H9 (cell line): ENCODE measurements around the gene ERFE. TPM values are rescaled to one million over a fixed set of nuclear protein-coding genes. Genes with fewer than 3 reads are reported as not detected.

ENCODE experiments used
- DNase-seq: peaks from one replicate; pipeline ENCODE4 v3.0.0-alpha.2; 2017
- H2AFZ ChIP-seq: one replicate; pipeline ENCODE4 v1.6.1; 2013; ENCODE audit warnings: mild to moderate bottlenecking, low read length, control low read depth, moderate library complexity
- H2AK5ac ChIP-seq: 2 replicates; pipeline ENCODE4 v1.6.1; 2013; ENCODE audit warnings: low read length, control low read depth, mixed read lengths; ENCODE audit not compliant: insufficient read length
- H2BK120ac ChIP-seq: one replicate; pipeline ENCODE4 v1.6.1; 2013; ENCODE audit warnings: low read depth, mild to moderate bottlenecking, low read length, control low read depth, inconsistent platforms; ENCODE audit not compliant: poor library complexity, severe bottlenecking
- H2BK12ac ChIP-seq: 2 replicates; pipeline ENCODE4 v1.6.1; 2013; ENCODE audit warnings: low read length, control low read depth, mixed read lengths, low read depth; ENCODE audit not compliant: insufficient read length
- H2BK15ac ChIP-seq: 2 replicates; pipeline ENCODE4 v1.6.1; 2013; ENCODE audit warnings: low read depth, low read length, control low read depth
- H2BK20ac ChIP-seq: one replicate; pipeline ENCODE4 v1.6.1; 2013; ENCODE audit warnings: low read depth, mild to moderate bottlenecking, low read length, control low read depth, inconsistent platforms; ENCODE audit not compliant: poor library complexity, severe bottlenecking
- H2BK5ac ChIP-seq: 2 replicates; pipeline ENCODE4 v1.6.1; 2013; ENCODE audit warnings: low read length, control low read depth, mixed read lengths; ENCODE audit not compliant: insufficient read length
- H3K14ac ChIP-seq: 2 replicates; pipeline ENCODE4 v1.6.1; 2013; ENCODE audit warnings: low read length, control low read depth; ENCODE audit not compliant: insufficient read depth
- H3K18ac ChIP-seq: 2 replicates; pipeline ENCODE4 v1.6.1; 2013; ENCODE audit warnings: low read depth, mild to moderate bottlenecking, mixed read lengths, low read length, control low read depth; ENCODE audit not compliant: insufficient read length
- H3K23ac ChIP-seq: 2 replicates; pipeline ENCODE4 v1.6.1; 2013; ENCODE audit warnings: low read length, control low read depth, mixed read lengths, low read depth; ENCODE audit not compliant: insufficient read length
- H3K23me2 ChIP-seq: 2 replicates; pipeline ENCODE4 v1.6.1; 2013; ENCODE audit warnings: low read depth, mild to moderate bottlenecking, mixed read lengths, low read length, control low read depth; ENCODE audit not compliant: insufficient read length, poor library complexity, severe bottlenecking
- H3K27ac ChIP-seq: 2 replicates; pipeline ENCODE4 v1.5.1; 2013; ENCODE audit warnings: low read length, control low read depth, mixed read lengths, low read depth; ENCODE audit not compliant: insufficient read length
- H3K27me3 ChIP-seq: 2 replicates; pipeline ENCODE4 v1.6.1; 2013; ENCODE audit warnings: low read length, control low read depth, inconsistent platforms; ENCODE audit not compliant: insufficient read depth
- H3K4ac ChIP-seq: 2 replicates; pipeline ENCODE4 v1.6.1; 2013; ENCODE audit warnings: low read depth, mild to moderate bottlenecking, control low read depth, inconsistent platforms, low read length, moderate library complexity
- H3K4me1 ChIP-seq: 2 replicates; pipeline ENCODE4 v1.6.1; 2013; ENCODE audit warnings: low read length, control low read depth, inconsistent platforms; ENCODE audit not compliant: insufficient read depth
- H3K4me2 ChIP-seq: 2 replicates; pipeline ENCODE4 v1.6.1; 2013; ENCODE audit warnings: low read length, control low read depth, mixed read lengths; ENCODE audit not compliant: insufficient read length, insufficient read depth
- H3K56ac ChIP-seq: 2 replicates; pipeline ENCODE4 v1.6.1; 2013; ENCODE audit warnings: low read depth, mild to moderate bottlenecking, mixed read lengths, low read length, control low read depth; ENCODE audit not compliant: insufficient read length
- H3K79me1 ChIP-seq: 2 replicates; pipeline ENCODE4 v1.6.1; 2013; ENCODE audit warnings: low read depth, mild to moderate bottlenecking, moderate library complexity, low read length, control low read depth, inconsistent platforms; ENCODE audit not compliant: insufficient read depth, poor library complexity, severe bottlenecking
- H3K79me2 ChIP-seq: 2 replicates; pipeline ENCODE4 v1.6.1; 2013; ENCODE audit warnings: low read length, control low read depth, inconsistent platforms; ENCODE audit not compliant: insufficient read depth
- H3K9ac ChIP-seq: 2 replicates; pipeline ENCODE4 v1.6.1; 2013; ENCODE audit warnings: low read length, control low read depth, mixed read lengths; ENCODE audit not compliant: insufficient read length; ENCODE audit errors: extremely low read depth
- H3K9me3 ChIP-seq: one replicate; pipeline ENCODE4 v1.6.1; 2013; ENCODE audit warnings: low read depth, low read length, inconsistent platforms; ENCODE audit not compliant: control insufficient read depth
- H3T11ph ChIP-seq: one replicate; pipeline ENCODE4 v1.6.1; 2013; ENCODE audit warnings: mild to moderate bottlenecking, low read length, control low read depth, inconsistent platforms
- H4K20me1 ChIP-seq: one replicate; pipeline ENCODE4 v1.6.1; 2013; ENCODE audit not compliant: control insufficient read depth, insufficient read length, insufficient read depth
- H4K5ac ChIP-seq: 2 replicates; pipeline ENCODE4 v1.6.1; 2013; ENCODE audit warnings: low read depth, mild to moderate bottlenecking, mixed read lengths, low read length, control low read depth; ENCODE audit not compliant: insufficient read length
- H4K8ac ChIP-seq: replicated peaks from 2 replicates; pipeline ENCODE4 v1.6.1; 2013; ENCODE audit warnings: low read length, control low read depth, mixed read lengths, low read depth; ENCODE audit not compliant: insufficient read length
- H4K91ac ChIP-seq: 2 replicates; pipeline ENCODE4 v1.6.1; 2013; ENCODE audit warnings: low read depth, mild to moderate bottlenecking, moderate library complexity, mixed read lengths, low read length, control low read depth; ENCODE audit not compliant: insufficient read length
- H3K27ac Mint-ChIP-seq, 3 experiments: 2 replicates in 2 of 3; 3 replicates in 1 of 3; pipeline ENCODE4 v1.8.0; 2020 to 2021; ENCODE audit warnings: mixed read lengths in 3 of 3, mild to moderate bottlenecking in 1 of 3, moderate library complexity in 1 of 3
- H3K27me3 Mint-ChIP-seq: 2 replicates; pipeline ENCODE4 v1.8.0; 2021; ENCODE audit warnings: low read depth, mild to moderate bottlenecking, moderate library complexity, mixed read lengths
- H3K36me3 Mint-ChIP-seq, 3 experiments: 2 replicates in 2 of 3; 3 replicates in 1 of 3; pipeline ENCODE4 v1.8.0; 2020 to 2021; ENCODE audit warnings: low read depth in 3 of 3, mixed read lengths in 3 of 3; ENCODE audit not compliant: insufficient read depth in 1 of 3
- H3K4me1 Mint-ChIP-seq, 2 experiments: 2 replicates each; pipeline ENCODE4 v1.8.0; 2020; ENCODE audit warnings: mixed read lengths in 2 of 2
- H3K4me3 Mint-ChIP-seq, 2 experiments: 2 replicates in 1 of 2; 3 replicates in 1 of 2; pipeline ENCODE4 v1.8.0; 2020 to 2021; ENCODE audit warnings: mild to moderate bottlenecking in 2 of 2, mixed read lengths in 2 of 2, moderate library complexity in 1 of 2
- H3K9me3 Mint-ChIP-seq, 2 experiments: 2 replicates in 1 of 2; 3 replicates in 1 of 2; pipeline ENCODE4 v1.8.0; 2020; ENCODE audit warnings: mild to moderate bottlenecking in 2 of 2, mixed read lengths in 2 of 2, moderate library complexity in 1 of 2
- WGBS: extraction: QIAGEN DNeasy Blood & Tissue Kit; methylation state at CpG from one replicate; pipeline ENCODE4 v1.1.7; 2013; ENCODE audit warnings: missing lambda C conversion rate, low lambda C conversion rate, mixed read lengths; ENCODE audit not compliant: insufficient read length; ENCODE audit errors: extremely low coverage; 5-methylcytosine and 5-hydroxymethylcytosine counted together
- total RNA-seq: library from RNA; stranded (reverse); gene quantifications from 2 replicates; pipeline ENCODE4 v1.2.1, GENCODE V29; 2021
- TF ChIP-seq, protein P1 (sequence below): fragments of 200-600 bp; sonication (generic); conservative IDR thresholded peaks from 3 replicates; pipeline ENCODE4 v1.8.0; 2021; ENCODE audit warnings: antibody characterized with exemption, mild to moderate bottlenecking

ERFE gene
- total RNA-seq, 1 experiment from 2014 or later, result 2.1 TPM

DNA sequence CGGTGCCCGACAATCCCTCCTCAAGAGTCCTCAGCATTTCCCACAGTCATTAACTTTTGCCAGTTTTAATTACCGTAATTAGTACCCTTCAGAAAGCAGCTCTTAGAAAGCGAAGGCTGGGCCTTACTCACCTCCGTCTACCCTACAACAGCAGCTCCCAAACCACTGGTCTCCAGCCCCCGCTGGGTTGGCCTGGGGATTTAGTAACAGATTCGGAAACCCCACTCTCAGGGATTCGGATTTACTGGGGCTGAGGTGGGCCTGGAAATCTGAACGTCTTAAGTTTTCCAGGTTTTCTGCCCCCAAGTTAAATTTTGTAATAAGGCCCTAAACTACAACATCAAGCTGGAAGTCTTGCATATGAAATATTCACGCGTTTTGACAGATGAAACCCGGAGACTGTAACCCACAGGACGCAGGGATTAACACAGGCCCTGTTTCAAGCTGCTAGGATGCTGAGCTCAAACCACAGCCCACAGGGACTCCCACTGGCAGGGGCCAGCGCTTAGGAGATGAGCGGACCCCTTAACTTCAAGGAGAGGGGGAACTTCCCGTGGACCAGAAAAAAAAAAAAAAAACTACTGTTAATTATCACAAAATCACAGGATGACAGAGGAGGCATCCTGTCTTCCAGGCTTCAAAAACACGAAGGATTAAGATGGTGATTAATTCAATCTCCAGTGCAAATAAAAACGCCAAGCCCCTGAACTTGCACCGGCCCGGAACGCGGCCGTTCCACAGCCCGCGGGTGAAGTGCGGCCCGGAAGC lies 43.7 kb downstream of the ERFE start:
- Histone ChIP-seq H3K4me1 (no peaks in the 10 kb centered on the region), H3K23me2 (peaks cover 8% of the 10 kb centered on the region), H4K5ac (no peak overlapping the region), H4K91ac (no peak overlapping the region), H3K4me2 (peak overlapping the region; percentile 82), H2AFZ (no peak overlapping the region), H3K4ac (no peak overlapping the region), H2BK5ac (no peak overlapping the region), H3K27ac (no peak overlapping the region), H3K56ac (no peak overlapping the region), H3K14ac (no peak overlapping the region), H3K79me2 (peaks cover 30% of the 10 kb centered on the region; the same call in 1 of the 2 replicates), H3K27me3 (no peaks in the 10 kb centered on the region), H3K9me3 (no peaks in the 10 kb centered on the region), H3K23ac (no peak overlapping the region), H3K9ac (peak overlapping the region; percentile 39), H4K8ac (no peak overlapping the region), H2AK5ac (no peak overlapping the region), H4K20me1 (no peaks in the 10 kb centered on the region), H2BK120ac (no peak overlapping the region), H2BK20ac (no peak overlapping the region), H2BK15ac (no peak overlapping the region), H3T11ph (no peak overlapping the region), H2BK12ac (no peak overlapping the region), H3K18ac (no peak overlapping the region), H3K79me1 (peaks cover 16% of the 10 kb centered on the region)
- peaks cover 7 to 11% of the 10 kb centered on the region in 2 experiments for H3K4me1 Mint-ChIP-seq
- H3K9me3 Mint-ChIP-seq, result peaks cover 8 to 12% of the 10 kb centered on the region in 2 experiments; a peak in 4 of 5 replicates
- DNase-seq, result no peak
- H3K4me3 Mint-ChIP-seq, result peak overlapping the region; percentile 84 to 90
- no CpG with 5 or more reads among the region's 27 CpGs for WGBS
- H3K36me3 Mint-ChIP-seq, result peaks cover 3 to 10% (median 8%) of the 10 kb centered on the region in 3 experiments; a peak in 6 of 7 replicates
- TF ChIP-seq, protein P1, sequence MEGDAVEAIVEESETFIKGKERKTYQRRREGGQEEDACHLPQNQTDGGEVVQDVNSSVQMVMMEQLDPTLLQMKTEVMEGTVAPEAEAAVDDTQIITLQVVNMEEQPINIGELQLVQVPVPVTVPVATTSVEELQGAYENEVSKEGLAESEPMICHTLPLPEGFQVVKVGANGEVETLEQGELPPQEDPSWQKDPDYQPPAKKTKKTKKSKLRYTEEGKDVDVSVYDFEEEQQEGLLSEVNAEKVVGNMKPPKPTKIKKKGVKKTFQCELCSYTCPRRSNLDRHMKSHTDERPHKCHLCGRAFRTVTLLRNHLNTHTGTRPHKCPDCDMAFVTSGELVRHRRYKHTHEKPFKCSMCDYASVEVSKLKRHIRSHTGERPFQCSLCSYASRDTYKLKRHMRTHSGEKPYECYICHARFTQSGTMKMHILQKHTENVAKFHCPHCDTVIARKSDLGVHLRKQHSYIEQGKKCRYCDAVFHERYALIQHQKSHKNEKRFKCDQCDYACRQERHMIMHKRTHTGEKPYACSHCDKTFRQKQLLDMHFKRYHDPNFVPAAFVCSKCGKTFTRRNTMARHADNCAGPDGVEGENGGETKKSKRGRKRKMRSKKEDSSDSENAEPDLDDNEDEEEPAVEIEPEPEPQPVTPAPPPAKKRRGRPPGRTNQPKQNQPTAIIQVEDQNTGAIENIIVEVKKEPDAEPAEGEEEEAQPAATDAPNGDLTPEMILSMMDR, result no peak
- H3K27me3 Mint-ChIP-seq, result peaks cover 11% of the 10 kb centered on the region
- peak overlapping the region in 2 of 3 experiments; percentile 49 to 95; a peak in 3 of 7 replicates for H3K27ac Mint-ChIP-seq
